Retinal pigment epithelial cell (primary cell): ENCODE data around the gene SCG3.
"Not testable (repeated sequence)": the region's sequence is repeated elsewhere in the genome, so short reads cannot be mapped to it uniquely, and the experiment has no call there.

ENCODE experiments used
- DNase-seq: peaks from one replicate; pipeline ENCODE4 v3.0.0-alpha.2; 2010; ENCODE audit warnings: low read depth
- H3K4me3 ChIP-seq: 2 replicates; pipeline ENCODE4 v1.5.1; 2011; ENCODE audit warnings: mild to moderate bottlenecking, low read length, control low read depth, moderate library complexity
- CTCF ChIP-seq: conservative IDR thresholded peaks from 2 replicates; pipeline ENCODE4 v1.5.1; 2011; ENCODE audit warnings: low read depth, low read length, control low read depth, inconsistent platforms

Gene SCG3

GRCh38 chr15:51681303-51681963 lies at the start of gene SCG3:
SCG3 (plus strand) TSS chr15:51681503; CDS start chr15:51681756, 253 bp downstream.
- peak within 1 kb of the TSS; percentile 11 for H3K4me3 ChIP-seq
- TF ChIP-seq CTCF: no peak
- peak; percentile 20 for DNase-seq

- DNase-seq: no peak
- no peak overlapping the region for H3K4me3 ChIP-seq
These were observed 46.6 kb upstream of the SCG3 start for GRCh38 chr15:51634591-51635198.

GRCh38 chr15:51641490-51642130 lies 39.7 kb upstream of the SCG3 start:
- DNase-seq: no peak
- no peak for TF ChIP-seq CTCF
- H3K4me3 ChIP-seq: no peak overlapping the region

More at GRCh38 chr15:51634591-51635198, 46.6 kb upstream of the SCG3 start:
- TF ChIP-seq CTCF: no peak

- H3K4me3 ChIP-seq: no peak overlapping the region
- no peak for DNase-seq
- no peak for TF ChIP-seq CTCF
These were observed 38.6 kb upstream of the SCG3 start for GRCh38 chr15:51642696-51643095.

- no peak for TF ChIP-seq CTCF
- H3K4me3 ChIP-seq: no peak overlapping the region
- no peak for DNase-seq
These were observed 34.2 kb upstream of the SCG3 start for GRCh38 chr15:51647128-51647562.

- not testable (repeated sequence) for DNase-seq, H3K4me3 ChIP-seq
These were observed 33.2 kb upstream of the SCG3 start for GRCh38 chr15:51648101-51648500.

- DNase-seq, H3K4me3 ChIP-seq: not testable (repeated sequence)
These were observed 32.7 kb upstream of the SCG3 start for GRCh38 chr15:51648643-51649042.
